HG03520 (cell line): ENCODE measurements around the gene SAMD3.
"Not testable (repeated sequence)": the region's sequence is repeated elsewhere in the genome, so short reads cannot be mapped to it uniquely, and the experiment has no call there.

Experiments
- ATAC-seq: cut with Tn5 transposase; IDR thresholded peaks from one replicate; pipeline ENCODE4 v1.9.1; 2021; ENCODE audit warnings: mild to moderate bottlenecking, moderate library complexity; ENCODE audit not compliant: unreplicated experiment

The SAMD3 gene

GRCh38 chr6:130182466-130182865, 40.3 kb downstream of the SAMD3 start:
- no peak for ATAC-seq

GRCh38 chr6:130178692-130179091, 44.1 kb downstream of the SAMD3 start:
- no peak for ATAC-seq

- ATAC-seq = no peak
Observed at GRCh38 chr6:130176378-130176777, 46.4 kb downstream of the SAMD3 start.

- not testable (repeated sequence) for ATAC-seq
Observed at GRCh38 chr6:130173377-130174004, 49.3 kb downstream of the SAMD3 start.

- not testable (repeated sequence) for ATAC-seq
Observed at GRCh38 chr6:130170160-130170559, 52.6 kb downstream of the SAMD3 start.

- ATAC-seq = no peak
Observed at GRCh38 chr6:130167655-130168054, 55.1 kb downstream of the SAMD3 start.

- no peak for ATAC-seq
Observed at GRCh38 chr6:130164251-130164650, 58.5 kb downstream of the SAMD3 start.

GRCh38 chr6:130163266-130163665, 59.5 kb downstream of the SAMD3 start:
- ATAC-seq = no peak

- ATAC-seq = no peak
Observed at GRCh38 chr6:130162421-130162820, 60.3 kb downstream of the SAMD3 start.

GRCh38 chr6:130161683-130162404, 60.9 kb downstream of the SAMD3 start:
- ATAC-seq = no peak

GRCh38 chr6:130159956-130160355, 62.8 kb downstream of the SAMD3 start:
- no peak for ATAC-seq

GRCh38 chr6:130158548-130158947, 64.2 kb downstream of the SAMD3 start:
- ATAC-seq = no peak

GRCh38 chr6:130158056-130158455, 64.7 kb downstream of the SAMD3 start:
- no peak for ATAC-seq

- no peak for ATAC-seq
Observed at GRCh38 chr6:130156908-130157307, 65.8 kb downstream of the SAMD3 start.

- ATAC-seq = no peak
Observed at GRCh38 chr6:130152908-130153510, 69.7 kb downstream of the SAMD3 start.

- ATAC-seq = no peak
Observed at GRCh38 chr6:130150906-130151305, 71.8 kb downstream of the SAMD3 start.

- not testable (repeated sequence) for ATAC-seq
Observed at GRCh38 chr6:130149016-130149415, 73.7 kb downstream of the SAMD3 start.

- ATAC-seq = no peak
Observed at GRCh38 chr6:130148181-130148580, 74.6 kb downstream of the SAMD3 start.

GRCh38 chr6:130147111-130147510, 75.6 kb downstream of the SAMD3 start:
- no peak for ATAC-seq

GRCh38 chr6:130143709-130144108, 79.0 kb downstream of the SAMD3 start:
- ATAC-seq = no peak

- no peak for ATAC-seq
Observed at GRCh38 chr6:130140084-130140483, 82.7 kb downstream of the SAMD3 start.

- ATAC-seq = peak; percentile 15
Observed at GRCh38 chr6:130138909-130139242, 83.9 kb downstream of the SAMD3 start.
